ENCODE results near the gene ATP10B.

- TF ChIP-seq, protein P1, sequence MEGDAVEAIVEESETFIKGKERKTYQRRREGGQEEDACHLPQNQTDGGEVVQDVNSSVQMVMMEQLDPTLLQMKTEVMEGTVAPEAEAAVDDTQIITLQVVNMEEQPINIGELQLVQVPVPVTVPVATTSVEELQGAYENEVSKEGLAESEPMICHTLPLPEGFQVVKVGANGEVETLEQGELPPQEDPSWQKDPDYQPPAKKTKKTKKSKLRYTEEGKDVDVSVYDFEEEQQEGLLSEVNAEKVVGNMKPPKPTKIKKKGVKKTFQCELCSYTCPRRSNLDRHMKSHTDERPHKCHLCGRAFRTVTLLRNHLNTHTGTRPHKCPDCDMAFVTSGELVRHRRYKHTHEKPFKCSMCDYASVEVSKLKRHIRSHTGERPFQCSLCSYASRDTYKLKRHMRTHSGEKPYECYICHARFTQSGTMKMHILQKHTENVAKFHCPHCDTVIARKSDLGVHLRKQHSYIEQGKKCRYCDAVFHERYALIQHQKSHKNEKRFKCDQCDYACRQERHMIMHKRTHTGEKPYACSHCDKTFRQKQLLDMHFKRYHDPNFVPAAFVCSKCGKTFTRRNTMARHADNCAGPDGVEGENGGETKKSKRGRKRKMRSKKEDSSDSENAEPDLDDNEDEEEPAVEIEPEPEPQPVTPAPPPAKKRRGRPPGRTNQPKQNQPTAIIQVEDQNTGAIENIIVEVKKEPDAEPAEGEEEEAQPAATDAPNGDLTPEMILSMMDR (IDR thresholded peaks at IDR 0.05): peak; percentile 12 to 29 (median 20)
- TF ChIP-seq POLR2A (IDR thresholded peaks at IDR 0.05): no peak
These were observed 166.3 kb downstream of the ATP10B start for GRCh38 chr5:160685695-160686094.
